GM21528 (cell line): ENCODE measurements around the gene RNF7.
"Not testable (repeated sequence)": the region's sequence is repeated elsewhere in the genome, so short reads cannot be mapped to it uniquely, and the experiment has no call there.

Experiments used
- ATAC-seq: cut with Tn5 transposase; IDR thresholded peaks from one replicate; pipeline ENCODE4 v1.9.1; 2021; ENCODE audit warnings: mild to moderate bottlenecking, moderate library complexity; ENCODE audit not compliant: unreplicated experiment, low FRiP score

Gene RNF7

GRCh38 chr3:141729240-141729639, 8.9 kb upstream of the RNF7 start:
- no peak for ATAC-seq

GRCh38 chr3:141735176-141735575, 2.9 kb upstream of the RNF7 start:
- no peak for ATAC-seq

DNA sequence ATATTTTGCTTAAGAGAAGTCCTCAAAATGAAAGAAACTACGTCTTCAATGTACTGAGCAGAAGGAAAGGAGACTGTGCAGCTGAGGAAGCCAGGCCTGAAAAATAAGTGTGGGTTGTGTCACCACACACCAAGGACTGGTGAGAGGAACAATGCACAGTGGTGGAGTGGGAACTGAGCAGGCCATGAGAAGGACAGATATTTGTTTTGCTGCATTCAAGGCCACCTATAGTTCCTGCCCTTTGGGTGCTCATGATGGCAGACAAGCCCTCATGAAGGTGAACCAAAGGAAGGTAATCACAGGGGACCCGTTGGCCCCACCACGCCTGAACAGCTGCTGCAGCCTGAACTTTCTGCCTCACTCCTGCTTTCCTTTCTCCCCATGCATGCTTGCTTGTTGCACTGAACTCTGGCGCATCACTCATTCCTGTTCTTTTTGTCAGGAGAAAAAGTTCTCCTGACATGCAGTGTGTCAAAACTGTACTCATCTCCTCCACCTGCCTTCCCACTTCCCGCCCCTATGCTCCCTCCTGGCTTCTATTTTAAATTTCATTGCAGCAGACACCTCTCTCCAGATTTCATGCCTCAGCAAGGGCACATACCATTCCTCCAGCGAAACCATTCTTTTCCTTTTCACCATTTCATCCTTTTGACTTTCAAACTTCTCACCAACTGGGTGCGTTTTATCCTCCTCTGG, 2.2 kb upstream of the RNF7 start:
- ATAC-seq: no peak

- no peak for ATAC-seq
Observed at GRCh38 chr3:141737093-141737492, 1.0 kb upstream of the RNF7 start.

GRCh38 chr3:141737678-141738021, 448 bp upstream of the RNF7 start:
- ATAC-seq: no peak

- no peak for ATAC-seq
Observed at GRCh38 chr3:141738891-141739363, 829 bp downstream of the RNF7 start.

GRCh38 chr3:141739731-141740130, 1.6 kb downstream of the RNF7 start:
- ATAC-seq: no peak

GRCh38 chr3:141740349-141740748, 2.3 kb downstream of the RNF7 start:
- ATAC-seq: no peak

DNA sequence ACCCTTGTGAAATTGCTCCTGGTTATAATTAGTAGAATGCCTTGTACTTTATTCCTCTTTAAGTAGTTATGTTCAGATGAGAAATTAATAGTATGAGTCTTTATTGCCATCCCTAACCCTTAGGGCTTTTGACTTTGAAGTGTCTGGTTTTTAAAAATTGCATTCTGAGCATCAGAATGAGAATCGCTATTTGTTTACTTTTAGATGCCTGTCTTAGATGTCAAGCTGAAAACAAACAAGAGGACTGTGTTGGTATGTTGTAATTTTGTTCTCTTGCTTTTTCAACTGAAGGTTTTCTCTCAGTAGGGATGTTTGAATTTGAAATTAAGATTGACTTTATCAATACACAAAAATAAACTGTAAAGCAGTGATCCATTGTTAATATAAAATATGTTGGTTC, 5.2 kb downstream of the RNF7 start:
- no peak for ATAC-seq

DNA sequence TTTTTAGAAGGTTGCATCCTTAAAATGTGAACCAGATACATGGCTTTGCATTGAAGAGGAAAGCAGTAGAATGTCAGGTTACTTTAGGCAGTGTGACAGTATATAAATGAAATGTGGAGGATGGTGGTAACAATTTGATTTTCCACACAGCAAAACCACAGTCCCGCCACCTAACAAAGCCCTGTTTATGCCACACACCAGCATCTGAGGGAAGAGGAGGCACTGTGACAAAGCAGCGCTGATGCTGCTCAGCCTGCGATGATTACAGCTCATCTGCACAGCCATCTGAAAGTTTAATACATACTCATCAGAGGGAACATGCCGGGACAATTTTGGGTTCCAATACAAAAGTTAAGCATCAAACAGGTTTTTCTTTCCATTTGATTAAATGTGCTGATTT, 8.9 kb downstream of the RNF7 start:
- ATAC-seq: no peak

DNA sequence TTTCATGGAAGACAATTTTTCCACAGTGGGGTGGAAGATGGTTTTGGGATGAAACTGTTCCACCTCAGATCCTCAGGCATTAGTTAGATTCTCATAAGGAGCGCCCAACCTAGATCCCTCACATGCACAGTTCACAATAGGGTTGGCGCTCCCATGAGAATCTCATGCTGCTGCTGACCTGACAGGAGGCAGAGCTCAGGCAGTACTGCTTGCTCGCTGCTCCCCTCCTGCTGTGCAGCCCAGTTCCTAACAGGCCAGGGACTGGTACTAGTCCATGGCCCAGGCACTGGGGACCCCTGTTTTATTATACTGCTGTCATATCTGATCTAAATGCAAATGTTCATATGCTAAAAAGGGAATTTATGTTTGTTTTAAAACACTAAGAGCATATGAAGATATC, 15.3 kb downstream of the RNF7 start:
- no peak for ATAC-seq

- ATAC-seq: no peak
Observed at GRCh38 chr3:141754032-141754431, 15.9 kb downstream of the RNF7 start.

DNA sequence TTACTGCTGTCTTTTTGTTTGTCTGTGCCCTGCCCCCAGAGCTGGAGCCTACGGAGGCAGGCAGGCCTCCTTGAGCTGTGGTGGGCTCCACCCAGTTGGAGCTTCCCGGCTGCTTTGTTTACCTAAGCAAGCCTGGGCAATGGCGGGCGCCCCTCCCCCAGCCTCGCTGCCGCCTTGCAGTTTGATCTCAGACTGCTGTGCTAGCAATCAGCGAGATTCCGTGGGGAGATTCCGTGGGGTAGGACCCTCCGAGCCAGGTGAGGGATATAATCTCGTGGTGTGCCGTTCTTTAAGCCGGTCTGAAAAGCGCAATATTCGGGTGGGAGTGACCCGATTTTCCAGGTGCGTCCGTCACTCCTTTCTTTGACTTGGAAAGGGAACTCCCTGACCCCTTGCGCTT, 24.5 kb downstream of the RNF7 start:
- not testable (repeated sequence) for ATAC-seq

DNA sequence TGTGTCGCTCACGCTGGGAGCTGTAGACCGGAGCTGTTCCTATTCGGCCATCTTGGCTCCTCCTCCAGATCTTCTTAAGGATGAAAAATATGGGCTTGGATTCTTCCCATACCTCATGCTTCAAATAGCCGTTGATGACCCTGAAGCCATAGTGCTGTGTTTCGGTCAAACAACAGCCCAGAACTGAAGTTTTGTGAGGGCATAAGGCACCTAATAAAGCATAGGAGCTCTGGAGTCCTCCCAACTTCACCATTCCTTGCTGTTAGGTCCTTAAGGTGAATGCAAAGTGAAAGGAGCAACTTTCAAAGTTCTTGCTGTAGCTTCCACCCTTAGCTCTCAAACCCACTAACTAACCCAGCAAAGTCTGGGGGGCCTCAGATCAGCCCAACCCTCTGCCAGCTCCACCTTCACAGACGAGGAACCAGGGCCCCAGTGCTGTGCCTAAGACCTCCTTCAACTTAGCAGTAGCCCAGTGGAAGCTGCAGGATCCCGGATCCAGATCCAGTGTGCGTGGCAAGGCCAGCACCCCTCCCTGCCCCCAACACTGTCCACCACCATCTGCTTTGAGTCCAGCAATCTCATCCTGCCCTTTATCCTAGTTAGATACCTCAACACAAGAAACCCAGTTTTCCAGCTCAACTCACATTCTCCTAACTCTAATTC, 25.1 kb downstream of the RNF7 start, which contains the start of gene GRK7:
Gene GRK7, plus strand, starts transcription at position 321 of the 663 bp plus-strand sequence. CDS start 14,877 bp downstream, outside the sequence.
- no peak for ATAC-seq

GRCh38 chr3:141764045-141764444, 25.9 kb downstream of the RNF7 start:
- no peak for ATAC-seq

DNA sequence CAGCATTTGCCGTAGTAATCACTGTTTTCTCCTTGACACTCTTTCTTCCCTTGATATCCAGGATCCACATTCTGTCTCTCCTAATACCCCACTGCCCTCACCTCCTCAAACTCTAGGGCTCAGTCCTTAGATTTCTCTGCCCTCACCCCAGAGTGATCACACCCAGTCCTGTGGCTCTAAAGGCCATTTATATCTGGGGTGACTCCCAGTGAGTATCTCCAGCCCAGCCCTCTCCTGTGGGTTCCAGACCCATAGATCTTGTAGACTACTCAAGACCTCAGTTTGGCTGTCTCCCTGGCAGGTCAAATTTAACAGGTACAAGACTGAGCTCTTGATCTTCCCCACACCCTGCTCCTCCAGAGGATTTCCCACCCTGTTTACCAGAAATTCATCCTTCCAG, 26.4 kb downstream of the RNF7 start:
- no peak for ATAC-seq

DNA sequence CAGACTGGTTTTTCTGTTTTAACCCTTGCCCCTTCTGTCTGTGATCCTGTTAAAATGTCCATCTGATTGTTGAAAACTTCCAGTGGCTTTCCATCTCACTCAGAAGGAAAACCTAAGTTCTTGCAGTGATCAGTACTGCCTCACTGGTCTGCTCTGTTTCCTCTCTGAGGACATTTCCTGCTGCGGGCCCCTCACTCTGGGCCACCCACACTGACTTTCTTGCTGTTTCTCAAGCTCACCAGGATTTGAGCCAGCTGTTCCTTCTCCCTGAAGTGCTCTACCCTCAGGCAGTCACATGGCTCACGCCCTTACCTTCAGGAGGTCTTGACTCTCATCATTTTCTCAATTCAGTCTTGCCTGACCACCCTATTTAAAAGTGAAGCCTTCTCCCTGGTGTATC, 26.9 kb downstream of the RNF7 start:
- ATAC-seq: no peak

GRCh38 chr3:141767066-141767465, 29.0 kb downstream of the RNF7 start:
- ATAC-seq: no peak

DNA sequence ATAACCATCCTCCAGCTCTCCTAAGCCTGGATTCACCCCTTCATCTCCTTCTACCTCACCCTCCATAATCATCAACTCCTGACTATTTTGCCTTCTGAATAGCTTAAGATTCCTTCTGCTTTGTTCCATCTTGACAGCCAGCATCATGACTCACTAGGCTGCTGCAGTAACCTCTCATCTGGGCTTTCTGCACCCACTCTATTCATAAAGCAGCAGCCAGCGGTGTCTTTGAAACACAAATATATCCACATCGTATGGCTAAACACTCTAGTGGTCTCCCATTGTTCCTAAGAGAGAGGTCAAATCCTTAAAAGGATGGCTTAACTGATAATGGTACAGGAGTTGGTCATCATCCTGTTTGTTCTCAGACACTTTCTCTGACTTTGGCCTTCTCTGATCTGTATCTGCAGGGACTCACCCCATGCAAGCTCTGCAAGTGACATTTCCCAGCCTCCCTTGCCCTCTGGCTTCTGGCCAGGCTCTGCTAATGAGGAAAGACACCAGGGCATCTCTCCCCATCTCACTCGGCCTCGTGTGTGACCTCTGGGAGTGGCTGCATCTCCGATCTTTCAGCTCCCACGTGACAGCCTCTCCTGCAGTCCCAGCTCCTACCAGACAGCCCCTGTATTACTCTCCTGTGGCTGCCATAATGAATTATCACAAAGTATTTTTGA, 31.3 kb downstream of the RNF7 start:
- ATAC-seq: no peak

DNA sequence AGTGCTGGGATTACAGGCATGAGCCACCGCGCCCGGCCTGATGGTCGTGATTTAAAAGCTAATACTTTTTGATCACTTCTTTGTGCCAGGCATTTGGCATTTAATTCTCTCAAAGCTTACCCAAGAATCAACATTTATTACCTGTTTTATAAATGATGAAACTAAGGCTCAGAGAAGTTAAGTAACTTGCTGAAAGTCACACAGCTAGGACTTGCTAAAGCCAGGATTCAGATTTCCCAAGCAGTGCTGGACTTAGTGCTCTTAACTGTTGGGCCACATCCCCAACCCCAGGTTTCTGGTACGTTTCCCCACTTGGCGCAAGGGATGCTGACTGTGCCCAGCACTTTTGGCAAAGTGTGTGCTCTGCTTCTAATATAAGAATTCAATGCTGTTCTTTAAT, 35.6 kb downstream of the RNF7 start:
- no peak for ATAC-seq

- ATAC-seq: no peak
Observed at GRCh38 chr3:141776376-141776775, 38.3 kb downstream of the RNF7 start.

- no peak for ATAC-seq
Observed at GRCh38 chr3:141776885-141777284, 38.8 kb downstream of the RNF7 start.
